ENCODE measurements around the gene MAN1A1. TPM values are rescaled to one million over a fixed set of nuclear protein-coding genes. Genes with fewer than 3 reads are reported as not detected.

Gene MAN1A1
- total RNA-seq, 1 experiment from 2014 or later, result 6.8 TPM

DNA sequence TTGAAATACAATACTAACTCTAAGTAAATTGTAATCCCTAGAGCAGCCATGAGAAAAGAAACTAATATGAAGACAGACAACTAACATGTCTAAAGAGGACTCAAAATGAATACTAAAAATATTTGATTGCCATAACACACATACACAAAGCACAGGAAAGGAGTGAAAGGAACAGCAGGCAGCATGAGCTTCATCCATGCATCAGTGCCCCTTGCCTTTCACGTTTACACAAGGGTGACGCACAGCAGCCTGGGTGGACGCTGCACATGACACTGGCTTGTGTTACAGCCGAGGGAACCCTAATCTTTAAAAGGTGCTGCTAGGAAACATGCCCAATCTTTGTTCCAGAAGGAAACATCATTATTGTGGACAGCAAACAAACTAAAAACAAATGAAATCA is 123.5 kb downstream of the MAN1A1 start:
- Mint-ChIP-seq H3K9me3 (no peaks in the 10 kb centered on the region), H3K27me3 (ENCODE audit: low read depth) (no peaks in the 10 kb centered on the region), H3K4me3 (no peak overlapping the region), H3K36me3 (no peaks in the 10 kb centered on the region), H3K27ac (no peak overlapping the region), H3K4me1 (no peaks in the 10 kb centered on the region)
- ChIA-PET CTCF (no interaction called here), POLR2A (no interaction called here)
- TF ChIP-seq FOXP1 (CRISPR knock-in tag; IDR thresholded peaks at IDR 0.05; ENCODE audit: borderline replicate concordance) (no peak), NFE2L1 (CRISPR knock-in tag; IDR thresholded peaks at IDR 0.05) (no peak), FOXP4 (CRISPR knock-in tag; IDR thresholded peaks at IDR 0.05) (no peak), RORB (CRISPR knock-in tag; IDR thresholded peaks at IDR 0.05) (no peak), ZNF121 (CRISPR knock-in tag; IDR thresholded peaks at IDR 0.05) (no peak), ESRRA (CRISPR knock-in tag; IDR thresholded peaks at IDR 0.05; ENCODE audit: borderline replicate concordance) (no peak), NFATC4 (CRISPR knock-in tag; IDR thresholded peaks at IDR 0.05) (no peak), TCF7 (CRISPR knock-in tag; IDR thresholded peaks at IDR 0.05; ENCODE audit: low read depth) (no peak), TP53 (CRISPR knock-in tag; IDR thresholded peaks at IDR 0.05) (no peak), PRRX2 (CRISPR knock-in tag; IDR thresholded peaks at IDR 0.05) (no peak), CBFB (CRISPR knock-in tag; IDR thresholded peaks at IDR 0.05; ENCODE audit: low read depth) (no peak), ZNF317 (CRISPR knock-in tag; IDR thresholded peaks at IDR 0.05; ENCODE audit: borderline replicate concordance, low read depth) (no peak)
- TF ChIP-seq, protein P1, sequence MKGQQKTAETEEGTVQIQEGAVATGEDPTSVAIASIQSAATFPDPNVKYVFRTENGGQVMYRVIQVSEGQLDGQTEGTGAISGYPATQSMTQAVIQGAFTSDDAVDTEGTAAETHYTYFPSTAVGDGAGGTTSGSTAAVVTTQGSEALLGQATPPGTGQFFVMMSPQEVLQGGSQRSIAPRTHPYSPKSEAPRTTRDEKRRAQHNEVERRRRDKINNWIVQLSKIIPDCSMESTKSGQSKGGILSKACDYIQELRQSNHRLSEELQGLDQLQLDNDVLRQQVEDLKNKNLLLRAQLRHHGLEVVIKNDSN (CRISPR knock-in tag; IDR thresholded peaks at IDR 0.05), result no peak
- TF ChIP-seq, protein P2, sequence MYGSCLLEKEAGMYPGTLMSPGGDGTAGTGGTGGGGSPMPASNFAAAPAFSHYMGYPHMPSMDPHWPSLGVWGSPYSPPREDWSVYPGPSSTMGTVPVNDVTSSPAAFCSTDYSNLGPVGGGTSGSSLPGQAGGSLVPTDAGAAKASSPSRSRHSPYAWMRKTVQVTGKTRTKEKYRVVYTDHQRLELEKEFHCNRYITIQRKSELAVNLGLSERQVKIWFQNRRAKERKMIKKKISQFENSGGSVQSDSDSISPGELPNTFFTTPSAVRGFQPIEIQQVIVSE (CRISPR knock-in tag; IDR thresholded peaks at IDR 0.05; ENCODE audit: borderline replicate concordance), result no peak
- ATAC-seq, result no peak
- no peak for DNase-seq (ENCODE audit: low spot score)

- H3K9me3 Mint-ChIP-seq, result no peaks in the 10 kb centered on the region
- DNase-seq (ENCODE audit: low spot score) (no peak), ATAC-seq (no peak)
- peak overlapping the region; percentile 13 for H3K27ac Mint-ChIP-seq
- no peak overlapping the region for H3K4me3 Mint-ChIP-seq
- no peaks in the 10 kb centered on the region for H3K27me3 Mint-ChIP-seq (ENCODE audit: low read depth)
- ChIA-PET POLR2A (no interaction called here), CTCF (no interaction called here)
- H3K4me1 Mint-ChIP-seq, result no peaks in the 10 kb centered on the region
- H3K36me3 Mint-ChIP-seq, result no peaks in the 10 kb centered on the region
- TF ChIP-seq, protein P3, sequence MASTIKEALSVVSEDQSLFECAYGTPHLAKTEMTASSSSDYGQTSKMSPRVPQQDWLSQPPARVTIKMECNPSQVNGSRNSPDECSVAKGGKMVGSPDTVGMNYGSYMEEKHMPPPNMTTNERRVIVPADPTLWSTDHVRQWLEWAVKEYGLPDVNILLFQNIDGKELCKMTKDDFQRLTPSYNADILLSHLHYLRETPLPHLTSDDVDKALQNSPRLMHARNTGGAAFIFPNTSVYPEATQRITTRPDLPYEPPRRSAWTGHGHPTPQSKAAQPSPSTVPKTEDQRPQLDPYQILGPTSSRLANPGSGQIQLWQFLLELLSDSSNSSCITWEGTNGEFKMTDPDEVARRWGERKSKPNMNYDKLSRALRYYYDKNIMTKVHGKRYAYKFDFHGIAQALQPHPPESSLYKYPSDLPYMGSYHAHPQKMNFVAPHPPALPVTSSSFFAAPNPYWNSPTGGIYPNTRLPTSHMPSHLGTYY (CRISPR knock-in tag; IDR thresholded peaks at IDR 0.05), result no peak
- TF ChIP-seq FOXJ3 (CRISPR knock-in tag; IDR thresholded peaks at IDR 0.05; ENCODE audit: borderline replicate concordance) (no peak), NR2C2 (CRISPR knock-in tag; IDR thresholded peaks at IDR 0.05) (no peak), AFF4 (CRISPR knock-in tag; IDR thresholded peaks at IDR 0.05; ENCODE audit: borderline replicate concordance) (no peak), ESRRA (CRISPR knock-in tag; IDR thresholded peaks at IDR 0.05; ENCODE audit: borderline replicate concordance) (no peak), NR3C1 (CRISPR knock-in tag; conservative IDR thresholded peaks at IDR 0.05; ENCODE audit: low read depth) (no peak), ZNF232 (CRISPR knock-in tag; IDR thresholded peaks at IDR 0.05) (no peak), ATF6 (CRISPR knock-in tag; IDR thresholded peaks at IDR 0.05) (no peak), CREM (CRISPR knock-in tag; IDR thresholded peaks at IDR 0.05) (no peak)
- TF ChIP-seq, protein P1 (CRISPR knock-in tag; IDR thresholded peaks at IDR 0.05), result no peak
- TF ChIP-seq, protein P4, sequence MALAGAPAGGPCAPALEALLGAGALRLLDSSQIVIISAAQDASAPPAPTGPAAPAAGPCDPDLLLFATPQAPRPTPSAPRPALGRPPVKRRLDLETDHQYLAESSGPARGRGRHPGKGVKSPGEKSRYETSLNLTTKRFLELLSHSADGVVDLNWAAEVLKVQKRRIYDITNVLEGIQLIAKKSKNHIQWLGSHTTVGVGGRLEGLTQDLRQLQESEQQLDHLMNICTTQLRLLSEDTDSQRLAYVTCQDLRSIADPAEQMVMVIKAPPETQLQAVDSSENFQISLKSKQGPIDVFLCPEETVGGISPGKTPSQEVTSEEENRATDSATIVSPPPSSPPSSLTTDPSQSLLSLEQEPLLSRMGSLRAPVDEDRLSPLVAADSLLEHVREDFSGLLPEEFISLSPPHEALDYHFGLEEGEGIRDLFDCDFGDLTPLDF (CRISPR knock-in tag; IDR thresholded peaks at IDR 0.05), result no peak
Observed at GRCh38 chr6:119224095-119224701, 125.4 kb downstream of the MAN1A1 start.
